AG20443 (cell line): ENCODE measurements around the gene NKPD1.

Experiments
- DNase-seq: peaks from one replicate; pipeline ENCODE4 v3.0.0; 2012; ENCODE audit warnings: low spot score, mixed read lengths

NKPD1 gene

GRCh38 chr19:45160870-45161737 is at the start of gene NKPD1:
NKPD1 (minus strand) TSS chr19:45160982; CDS start chr19:45160150, 832 bp downstream.
- no peak for DNase-seq

GRCh38 chr19:45206328-45206727 is 45.5 kb upstream of the NKPD1 start:
- DNase-seq, result no peak

GRCh38 chr19:45205810-45206209 is 45.0 kb upstream of the NKPD1 start:
- no peak for DNase-seq

GRCh38 chr19:45202637-45203036 is 41.9 kb upstream of the NKPD1 start:
- no peak for DNase-seq

- DNase-seq, result no peak
These were observed 39.8 kb upstream of the NKPD1 start for GRCh38 chr19:45200568-45200967.

- DNase-seq, result peak; percentile 73
These were observed 35.0 kb upstream of the NKPD1 start for GRCh38 chr19:45195764-45196163.

- DNase-seq, result no peak
These were observed 30.6 kb upstream of the NKPD1 start for GRCh38 chr19:45191375-45191774.

- no peak for DNase-seq
These were observed 29.2 kb upstream of the NKPD1 start for GRCh38 chr19:45189971-45190370.

GRCh38 chr19:45187421-45188100 is 26.8 kb upstream of the NKPD1 start:
- peak; percentile 27 for DNase-seq

GRCh38 chr19:45186509-45187334 is 25.9 kb upstream of the NKPD1 start:
- DNase-seq, result no peak

- DNase-seq, result no peak
These were observed 23.3 kb upstream of the NKPD1 start for GRCh38 chr19:45184115-45184514.

- DNase-seq, result no peak
These were observed 22.0 kb upstream of the NKPD1 start for GRCh38 chr19:45182758-45183157.

GRCh38 chr19:45180936-45181335 is 20.2 kb upstream of the NKPD1 start:
- no peak for DNase-seq

GRCh38 chr19:45179892-45180370 is 19.1 kb upstream of the NKPD1 start:
- no peak for DNase-seq

- DNase-seq, result peak; percentile 53
These were observed 18.5 kb upstream of the NKPD1 start for GRCh38 chr19:45179072-45179891.

GRCh38 chr19:45178262-45179071 is 17.7 kb upstream of the NKPD1 start, which contains the start of gene BLOC1S3:
BLOC1S3 (plus strand) TSS chr19:45178784; CDS start chr19:45179297, 513 bp downstream.
- DNase-seq, result peak; percentile 98

GRCh38 chr19:45177817-45178261 is 17.1 kb upstream of the NKPD1 start, which contains the start of gene TRAPPC6A:
TRAPPC6A (minus strand) TSS chr19:45178237; CDS start chr19:45178218, 19 bp downstream.
- peak; percentile 67 for DNase-seq

GRCh38 chr19:45175515-45176345 is 14.9 kb upstream of the NKPD1 start:
- DNase-seq, result no peak

- no peak for DNase-seq
These were observed 13.0 kb upstream of the NKPD1 start for GRCh38 chr19:45173816-45174215.
